ENCODE data around the gene CAPN15.
A peak's percentile ranks its signal among the peaks of the same experiment; 100 is the strongest.

The CAPN15 gene

DNA sequence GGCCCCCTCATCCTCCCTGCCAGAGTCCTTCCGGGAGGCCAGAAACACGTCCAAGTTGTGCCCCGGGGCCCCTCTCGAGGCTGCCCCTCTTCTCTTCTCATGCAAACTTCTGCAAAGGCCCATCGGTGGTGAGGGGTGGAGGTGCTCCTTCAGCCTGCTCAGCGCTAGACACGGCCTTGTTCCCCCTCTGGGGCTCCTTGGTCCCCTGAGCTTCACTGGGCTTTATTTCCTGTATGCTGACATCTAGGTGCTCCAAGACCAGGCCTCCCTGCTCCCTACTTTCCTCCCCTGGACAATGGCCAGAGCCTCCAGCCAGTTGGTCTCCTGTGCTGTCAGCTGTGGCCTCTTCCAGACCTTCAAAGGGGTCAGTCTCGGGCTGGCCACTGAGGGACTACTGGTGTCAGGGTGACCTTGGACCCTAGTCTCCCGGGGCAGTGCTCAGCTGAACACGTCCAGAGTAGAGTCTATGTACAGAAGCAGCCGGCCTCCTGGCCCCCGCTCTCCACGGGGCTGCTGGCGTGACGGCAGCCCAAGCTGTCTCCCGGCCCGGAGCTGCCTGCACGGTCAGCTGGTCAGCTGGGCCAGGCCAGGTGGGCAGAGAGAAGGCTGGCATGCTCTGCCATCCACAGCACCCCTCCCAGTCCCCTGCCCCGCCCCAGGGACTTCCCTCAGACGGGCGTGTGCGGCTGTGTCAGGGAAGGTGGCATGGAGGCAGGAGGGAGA, 30.9 kb downstream of the CAPN15 start:
- DNase-seq (ENCODE audit: extremely low spot score, insufficient read length, low read depth) = no peak
- FAIRE-seq = no peak

GRCh38 chr16:559021-559380, 31.5 kb downstream of the CAPN15 start:
- no peak for DNase-seq (ENCODE audit: extremely low spot score, insufficient read length, low read depth)
- FAIRE-seq = no peak

DNA sequence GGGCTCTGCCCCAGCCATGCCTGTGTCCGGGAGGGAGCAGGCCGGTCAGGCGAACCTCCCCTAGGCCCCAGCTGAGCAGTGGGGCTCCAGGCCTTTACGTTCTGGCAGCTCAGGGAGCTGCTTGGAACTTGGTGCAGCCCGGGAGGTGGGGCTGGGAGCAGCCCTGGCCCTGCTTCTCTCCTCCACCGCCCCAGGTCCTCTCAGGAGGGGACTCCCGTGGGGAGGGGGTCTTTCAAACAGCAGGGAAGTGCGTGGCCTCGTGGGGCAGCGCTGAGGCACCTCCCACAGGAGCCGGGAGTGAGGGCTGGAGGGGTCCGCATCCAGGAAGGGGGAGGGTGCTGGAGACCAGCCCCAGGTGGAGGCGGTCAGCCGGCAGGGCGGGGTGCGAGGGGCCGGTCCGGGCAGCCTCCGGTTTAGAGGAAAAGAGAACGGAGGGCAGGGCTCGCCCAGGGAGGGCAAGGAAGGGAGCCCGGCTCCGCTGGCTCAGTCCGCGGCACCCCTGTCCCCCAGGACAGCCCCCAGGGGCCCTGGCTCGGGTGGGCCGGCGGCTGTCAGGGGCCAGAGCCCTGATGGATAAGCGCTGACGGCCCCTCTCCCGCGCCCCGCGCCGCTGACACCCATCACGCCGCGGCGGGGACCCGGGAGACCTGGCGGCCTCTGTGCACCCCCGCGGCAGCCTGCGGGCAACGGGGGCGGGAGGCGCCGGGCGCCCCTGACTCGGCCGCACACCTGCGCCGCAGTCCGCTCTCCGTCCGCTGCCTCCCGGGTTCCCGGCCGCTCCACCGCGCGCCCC, 32.1 kb downstream of the CAPN15 start:
- DNase-seq (ENCODE audit: extremely low spot score, insufficient read length, low read depth) = no peak
- FAIRE-seq = no peak

DNA sequence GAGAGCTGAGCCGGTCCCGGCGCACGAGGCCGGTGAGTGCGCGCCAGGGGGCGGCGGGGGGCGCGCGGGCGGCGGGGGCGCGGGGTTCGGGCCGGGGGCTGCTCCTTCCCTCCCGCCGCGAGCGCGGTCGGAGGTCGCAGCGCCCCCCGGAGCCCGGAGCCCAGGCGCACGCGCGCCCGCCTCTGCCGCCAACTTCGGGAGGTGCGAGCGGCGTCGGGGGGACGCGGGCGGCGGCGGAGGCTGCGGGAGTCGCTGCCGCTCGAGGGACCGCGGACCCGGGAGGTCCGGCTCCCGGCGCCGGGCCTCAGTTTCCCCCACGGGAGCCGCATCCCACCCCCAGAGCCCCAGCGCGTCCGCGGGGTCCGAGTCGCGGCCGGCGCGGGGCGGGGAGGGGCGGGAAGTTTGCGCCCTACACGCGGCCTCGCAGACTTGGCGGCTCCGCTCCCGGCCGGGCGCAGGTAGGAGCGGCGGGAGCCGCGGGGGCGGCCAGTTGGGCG, 32.7 kb downstream of the CAPN15 start, which contains the start of gene PRR35:
PRR35 (plus strand) TSS at position 191 of the 497 bp plus-strand sequence. CDS start 2,901 bp downstream, outside the sequence.
- no peak for DNase-seq (ENCODE audit: extremely low spot score, insufficient read length, low read depth)
- FAIRE-seq = no peak

GRCh38 chr16:560701-561412, 33.3 kb downstream of the CAPN15 start:
- FAIRE-seq = no peak

GRCh38 chr16:561413-561794, 33.9 kb downstream of the CAPN15 start:
- no peak for DNase-seq (ENCODE audit: extremely low spot score, insufficient read length, low read depth)
- no peak for FAIRE-seq

More at GRCh38 chr16:560701-561412, 33.3 kb downstream of the CAPN15 start:
- no peak for DNase-seq (ENCODE audit: extremely low spot score, insufficient read length, low read depth)

- DNase-seq (ENCODE audit: extremely low spot score, insufficient read length, low read depth) = no peak
- no peak for FAIRE-seq
Measured at GRCh38 chr16:561957-562938, 34.7 kb downstream of the CAPN15 start.

- DNase-seq (ENCODE audit: extremely low spot score, insufficient read length, low read depth) (no peak), FAIRE-seq (no peak)
Measured at GRCh38 chr16:563072-563644, 35.6 kb downstream of the CAPN15 start.

DNA sequence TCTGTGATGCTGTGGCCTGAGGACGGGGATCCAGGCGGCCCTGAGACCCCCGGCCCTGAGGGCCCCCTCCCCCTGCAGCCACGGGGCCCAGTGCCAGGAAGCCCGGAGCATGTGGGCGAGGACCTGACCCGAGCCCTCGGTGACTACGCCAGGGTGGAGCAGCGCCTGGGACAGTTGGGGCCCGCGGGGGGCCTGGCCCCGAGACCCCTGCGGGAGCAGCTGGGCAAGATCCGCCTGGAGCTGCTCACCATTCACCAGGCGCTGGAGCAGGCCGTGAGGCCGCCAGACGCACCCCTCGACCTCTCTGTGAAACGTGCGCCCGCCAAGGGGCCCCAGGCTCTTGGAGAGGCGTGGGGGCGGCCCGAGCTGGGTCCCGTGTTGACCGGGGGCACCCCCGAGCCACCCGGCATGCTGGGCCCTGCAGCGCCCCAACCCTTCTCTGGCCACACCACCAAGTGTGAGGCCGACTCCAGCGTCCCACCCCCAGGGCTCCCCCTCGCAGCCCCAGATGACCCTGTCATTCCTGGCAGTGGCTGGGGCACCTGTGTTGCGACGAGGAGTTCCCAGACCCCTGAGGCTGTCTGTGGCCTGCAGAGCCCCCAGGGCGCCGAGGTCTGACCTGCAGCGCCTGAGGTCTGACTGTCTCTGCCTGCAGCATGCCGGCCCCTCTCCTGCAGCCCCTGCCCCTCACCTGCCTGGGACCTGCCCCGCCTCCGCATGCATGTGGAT, 37.3 kb downstream of the CAPN15 start:
- no peak for FAIRE-seq
- no peak for DNase-seq (ENCODE audit: extremely low spot score, insufficient read length, low read depth)

DNA sequence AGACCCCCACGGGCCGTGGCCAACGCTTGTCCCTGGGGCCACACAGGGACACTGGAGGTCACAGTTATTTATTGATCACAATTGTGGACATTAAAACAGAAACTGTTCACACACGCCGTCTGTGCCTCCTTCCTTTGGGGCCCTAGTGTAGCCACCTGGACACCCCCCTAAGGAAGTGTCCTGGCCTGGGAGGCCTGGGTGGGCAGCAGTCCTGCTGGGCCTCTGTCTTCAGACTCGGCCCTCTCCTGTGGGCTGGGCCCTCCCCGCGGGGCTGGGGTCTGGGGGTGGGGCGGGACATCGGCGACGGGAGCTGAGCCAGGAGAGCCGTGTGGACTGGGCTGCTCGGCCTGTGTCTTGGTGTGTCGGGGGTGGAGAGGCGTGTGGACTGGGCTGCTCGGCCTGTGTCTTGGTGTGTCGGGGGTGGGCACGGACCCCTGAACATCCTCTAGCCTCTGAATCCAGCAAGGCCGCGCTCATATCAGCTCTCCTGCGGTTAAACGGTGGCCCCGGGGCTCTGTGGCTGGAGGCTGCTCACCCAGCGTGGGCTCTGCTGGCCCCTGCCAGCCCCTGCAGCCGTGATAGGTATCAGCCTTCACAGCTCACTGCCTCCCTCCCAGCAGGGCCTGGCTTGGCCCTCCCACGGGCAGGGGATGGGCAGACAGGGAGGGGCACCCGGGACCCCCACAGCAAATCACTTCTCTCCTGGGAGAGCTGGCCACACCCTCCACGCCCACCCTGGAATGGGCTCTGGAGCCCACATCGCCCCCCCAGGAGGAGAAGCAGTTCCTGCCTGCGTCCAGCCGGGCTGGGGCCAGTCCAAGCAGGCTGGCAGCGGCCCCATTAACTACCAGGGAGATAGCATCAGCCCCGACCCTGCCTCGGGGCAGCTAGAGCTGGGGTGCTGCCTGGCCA, 38.2 kb downstream of the CAPN15 start:
- FAIRE-seq (no peak), DNase-seq (ENCODE audit: extremely low spot score, insufficient read length, low read depth) (no peak)

- FAIRE-seq (peak; percentile 92), DNase-seq (ENCODE audit: extremely low spot score, insufficient read length, low read depth) (peak; percentile 79)
Measured at GRCh38 chr16:566475-567372, 39.2 kb downstream of the CAPN15 start, which contains the start of gene NHLRC4. Gene NHLRC4 (plus strand): TSS chr16:567005. CDS start chr16:568048, 1,043 bp downstream.

DNA sequence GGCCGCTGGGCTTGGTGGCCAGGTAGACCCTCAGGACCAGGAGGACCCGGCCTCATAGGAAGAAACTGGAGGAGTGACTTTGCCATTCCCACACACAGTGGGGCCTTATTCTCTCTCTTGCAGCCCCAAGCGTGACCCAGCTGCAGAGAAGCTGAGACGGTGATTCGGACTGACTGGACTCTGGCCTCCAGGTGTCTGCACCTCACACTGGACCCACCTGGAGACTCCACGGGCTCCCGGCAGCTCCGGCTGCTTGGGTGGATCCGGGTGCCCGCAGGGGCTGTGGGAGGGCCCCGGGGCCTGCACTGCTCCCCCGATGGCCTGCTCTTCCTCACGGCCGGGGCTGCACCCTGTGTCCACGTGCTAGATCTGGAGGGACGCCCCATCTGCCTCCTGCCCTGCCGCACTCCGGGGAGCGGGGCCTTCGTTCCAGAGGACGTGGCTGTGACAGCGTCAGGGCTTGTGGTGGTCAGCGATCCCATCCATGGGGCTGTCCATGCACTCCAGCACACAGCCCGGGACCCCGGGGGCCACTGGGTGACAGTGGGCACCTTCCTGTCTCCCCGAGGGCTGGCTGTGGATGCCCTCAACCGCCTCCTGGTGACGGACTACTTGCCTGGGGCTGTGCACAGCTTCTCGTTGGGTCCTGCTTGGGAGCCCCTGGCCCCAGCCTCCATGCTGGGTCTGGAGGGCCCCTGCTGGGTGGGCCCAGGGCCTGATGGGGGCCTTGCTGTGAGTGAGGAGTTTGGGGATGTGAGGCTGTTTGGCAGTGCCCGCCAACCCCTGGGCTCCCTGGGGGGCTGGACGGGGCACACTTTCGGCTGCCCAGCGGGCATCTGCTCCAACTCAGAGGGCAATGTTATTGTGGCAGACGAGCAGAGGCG, 40.1 kb downstream of the CAPN15 start:
- FAIRE-seq (no peak), DNase-seq (ENCODE audit: extremely low spot score, insufficient read length, low read depth) (no peak)

GRCh38 chr16:568401-569258, 41.1 kb downstream of the CAPN15 start:
- no peak for FAIRE-seq
- DNase-seq (ENCODE audit: extremely low spot score, insufficient read length, low read depth) = no peak

DNA sequence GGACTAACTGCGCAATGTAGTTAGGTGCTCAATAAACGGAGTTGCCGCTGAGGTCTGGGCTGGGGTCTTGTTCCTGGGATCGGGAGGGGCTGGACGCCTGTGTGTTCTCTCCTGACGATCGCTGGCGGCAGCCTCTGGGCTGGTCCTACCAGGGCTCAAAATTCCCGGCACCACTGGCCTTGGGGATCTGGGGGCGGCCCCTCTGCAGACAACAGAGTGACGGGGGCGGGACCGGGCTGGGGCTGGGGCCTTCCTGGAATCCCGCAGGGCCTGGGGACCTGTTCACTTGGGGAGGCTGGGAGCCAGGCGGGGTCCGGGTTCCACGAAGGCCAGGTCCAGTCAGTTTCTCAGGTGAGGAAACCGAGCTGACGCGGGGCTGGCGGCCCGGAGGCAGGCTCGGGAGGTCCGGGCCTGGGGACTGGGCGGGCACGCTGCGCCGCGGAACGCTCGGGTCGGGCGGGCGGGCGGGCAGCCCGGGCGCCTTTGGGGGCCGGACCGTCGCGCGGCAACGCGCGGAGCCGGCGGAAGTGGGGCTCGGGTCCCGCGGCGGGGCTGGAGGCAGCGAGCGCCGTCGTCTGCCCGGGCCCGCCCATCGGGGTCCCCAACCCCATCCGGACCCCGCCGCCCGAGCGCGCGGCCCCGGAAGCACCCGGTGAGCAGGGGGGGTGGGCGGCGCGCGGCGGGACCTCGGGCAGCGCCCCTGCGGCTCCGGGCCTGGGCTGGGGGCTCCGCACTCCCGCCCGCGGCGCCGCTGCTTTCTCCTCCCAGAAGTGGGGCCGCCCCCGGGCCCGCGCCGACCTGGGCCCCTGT, 42.1 kb downstream of the CAPN15 start, which contains the start of gene PIGQ:
PIGQ (plus strand) TSS at position 524 of the 810 bp plus-strand sequence. CDS start 4,107 bp downstream, outside the sequence.
- DNase-seq (ENCODE audit: extremely low spot score, insufficient read length, low read depth) = peak; percentile 86
- peak; percentile 48 for FAIRE-seq

Data from GM18507 (cell line).